ENCODE data around the gene SYNE4.
"Not testable (repeated sequence)": the region's sequence is repeated elsewhere in the genome, so short reads cannot be mapped to it uniquely, and the experiment has no call there.

SYNE4 gene
- total RNA-seq, result 1.2 to 4.3 (median 2.0) reads per million in 4 experiments

GRCh38 chr19:36008336-36008978, at the start of gene SYNE4:
Gene SYNE4, minus strand, starts transcription at chr19:36008813. Its CDS starts 132 bp downstream, at chr19:36008681.
- no peak for DNase-seq

GRCh38 chr19:36054733-36055686, 46.4 kb upstream of the SYNE4 start, which contains the start of gene WDR62:
Gene WDR62, plus strand, starts transcription at chr19:36054897. Its CDS starts 75 bp downstream, at chr19:36054972.
- peak; percentile 95 for DNase-seq

GRCh38 chr19:36054119-36054732, 45.6 kb upstream of the SYNE4 start, which contains the start of gene THAP8:
Gene THAP8, minus strand, starts transcription at chr19:36054285. Its CDS starts 68 bp downstream, at chr19:36054217.
- DNase-seq, result peak; percentile 99

GRCh38 chr19:36051637-36052036, 43.0 kb upstream of the SYNE4 start:
- no peak for DNase-seq

- DNase-seq, result no peak
Measured at GRCh38 chr19:36051236-36051635, 42.6 kb upstream of the SYNE4 start.

- no peak for DNase-seq
Measured at GRCh38 chr19:36049080-36049698, 40.6 kb upstream of the SYNE4 start.

GRCh38 chr19:36047835-36048234, 39.2 kb upstream of the SYNE4 start:
- no peak for DNase-seq

- DNase-seq, result no peak
Measured at GRCh38 chr19:36046443-36047050, 37.9 kb upstream of the SYNE4 start.

- DNase-seq, result no peak
Measured at GRCh38 chr19:36043952-36044351, 35.3 kb upstream of the SYNE4 start.

- DNase-seq, result no peak
Measured at GRCh38 chr19:36041831-36042230, 33.2 kb upstream of the SYNE4 start.

GRCh38 chr19:36041092-36041491, 32.5 kb upstream of the SYNE4 start:
- DNase-seq, result not testable (repeated sequence)

- DNase-seq, result no peak
Measured at GRCh38 chr19:36040495-36040894, 31.9 kb upstream of the SYNE4 start.

- DNase-seq, result peak; percentile 26
Measured at GRCh38 chr19:36032251-36033104, 23.9 kb upstream of the SYNE4 start, which contains the start of gene CLIP3. Gene CLIP3, minus strand, starts transcription at chr19:36032873. Its CDS starts 516 bp downstream, at chr19:36032357.

GRCh38 chr19:36031308-36031707, 22.7 kb upstream of the SYNE4 start:
- DNase-seq, result no peak

GRCh38 chr19:36030264-36031148, 21.9 kb upstream of the SYNE4 start:
- DNase-seq, result no peak

- no peak for DNase-seq
Measured at GRCh38 chr19:36028313-36029041, 19.9 kb upstream of the SYNE4 start.

- no peak for DNase-seq
Measured at GRCh38 chr19:36027696-36028095, 19.1 kb upstream of the SYNE4 start.

- DNase-seq, result no peak
Measured at GRCh38 chr19:36026091-36026876, 17.7 kb upstream of the SYNE4 start.

Data from effector CD8-positive, alpha-beta T cell (primary cell).